GM23338 (cell line): ENCODE data around the gene CYRIA. TPM values are rescaled to one million over a fixed set of nuclear protein-coding genes. Genes with fewer than 3 reads are reported as not detected.

Experiments
- ATAC-seq: fragments of 200-7000 bp; cut with Tn5 transposase; 3 replicates; pipeline ENCODE4 v1.9.1; 2020
- DNase-seq: peaks from one replicate; pipeline ENCODE4 v3.0.0-alpha.2; 2015; ENCODE audit warnings: low spot score
- H2AFZ ChIP-seq: fragments of 200-600 bp; sonication (generic); 2 replicates; pipeline ENCODE4 v1.8.0; 2016; ENCODE audit warnings: antibody characterized with exemption, mild to moderate bottlenecking, moderate library complexity
- H3F3A ChIP-seq: fragments of 200-600 bp; sonication (generic); replicated peaks from 2 replicates; pipeline ENCODE4 v1.8.0; 2017; ENCODE audit warnings: antibody characterized with exemption, mixed run types, low read depth
- H3K27ac ChIP-seq: fragments of 200-600 bp; sonication (generic); 2 replicates; pipeline ENCODE4 v1.6.1; 2016; ENCODE audit warnings: low read depth
- H3K27me3 ChIP-seq: fragments of 200-600 bp; sonication (generic); 2 replicates; pipeline ENCODE4 v1.8.0; 2016; ENCODE audit warnings: mild to moderate bottlenecking, mixed run types, moderate library complexity; ENCODE audit not compliant: insufficient read depth
- H3K36me3 ChIP-seq: fragments of 200-600 bp; sonication (generic); 2 replicates; pipeline ENCODE4 v1.8.0; 2016; ENCODE audit warnings: mild to moderate bottlenecking; ENCODE audit not compliant: insufficient read depth
- H3K4me1 ChIP-seq: fragments of 200-600 bp; sonication (generic); 2 replicates; pipeline ENCODE4 v1.8.0; 2016; ENCODE audit warnings: mild to moderate bottlenecking, moderate library complexity; ENCODE audit not compliant: insufficient read depth
- H3K4me2 ChIP-seq: fragments of 200-600 bp; sonication (generic); 2 replicates; pipeline ENCODE4 v1.7.1; 2017; ENCODE audit warnings: mixed run types
- H3K4me3 ChIP-seq: fragments of 200-600 bp; sonication (generic); 2 replicates; pipeline ENCODE4 v1.6.1; 2016; ENCODE audit warnings: mixed run types
- H3K79me2 ChIP-seq: fragments of 200-600 bp; sonication (generic); replicated peaks from 2 replicates; pipeline ENCODE4 v1.8.0; 2017; ENCODE audit warnings: mild to moderate bottlenecking; ENCODE audit not compliant: insufficient read depth
- H3K9me2 ChIP-seq: fragments of 200-600 bp; sonication (generic); 2 replicates; pipeline ENCODE4 v1.8.0; 2017; ENCODE audit not compliant: insufficient read depth
- H4K20me1 ChIP-seq: fragments of 200-600 bp; sonication (generic); replicated peaks from 2 replicates; pipeline ENCODE4 v1.8.0; 2017; ENCODE audit warnings: mild to moderate bottlenecking; ENCODE audit not compliant: insufficient read depth
- H3K27ac Mint-ChIP-seq: 2 replicates; pipeline ENCODE4 v1.8.0; 2020; ENCODE audit warnings: inconsistent platforms, mild to moderate bottlenecking, moderate library complexity, mixed read lengths
- H3K27me3 Mint-ChIP-seq: 3 replicates; pipeline ENCODE4 v1.8.0; 2022; ENCODE audit warnings: low read depth, mild to moderate bottlenecking, moderate library complexity, mixed read lengths, inconsistent platforms; ENCODE audit not compliant: insufficient read depth, poor library complexity
- H3K36me3 Mint-ChIP-seq: 3 replicates; pipeline ENCODE4 v1.8.0; 2021; ENCODE audit warnings: low read depth, mild to moderate bottlenecking, inconsistent platforms, moderate library complexity, mixed read lengths
- H3K4me1 Mint-ChIP-seq: 3 replicates; pipeline ENCODE4 v1.8.0; 2020; ENCODE audit warnings: mild to moderate bottlenecking, inconsistent platforms, mixed read lengths
- H3K4me3 Mint-ChIP-seq: 3 replicates; pipeline ENCODE4 v1.8.0; 2021; ENCODE audit warnings: moderate library complexity, mild to moderate bottlenecking, inconsistent platforms, mixed read lengths
- H3K9me3 Mint-ChIP-seq: 3 replicates; pipeline ENCODE4 v1.8.0; 2020; ENCODE audit warnings: moderate library complexity, mild to moderate bottlenecking, inconsistent platforms, mixed read lengths
- CREB1 ChIP-seq: fragments of 250-450 bp; sonication (Bioruptor Pico); IDR thresholded peaks from 2 replicates; pipeline ENCODE4 v1.5.0; 2020; ENCODE audit warnings: low read depth, mild to moderate bottlenecking, moderate library complexity
- CTCF ChIP-seq, 2 experiments: fragments of 200-600 bp in 1 of 2; sonication (generic) in 1 of 2; conservative IDR thresholded peaks; 2 replicates each; pipeline versions ENCODE4 v1.5.1 to v1.6.1; 2016 to 2017; ENCODE audit warnings: antibody characterized with exemption in 2 of 2, low read depth in 2 of 2, mild to moderate bottlenecking in 2 of 2, moderate library complexity in 1 of 2
- ETS1 ChIP-seq: IDR thresholded peaks from 2 replicates; pipeline ENCODE4 v1.6.1; 2016; ENCODE audit warnings: antibody characterized with exemption
- EZH2 ChIP-seq: fragments of 200-600 bp; sonication (generic); IDR thresholded peaks from one replicate; pipeline ENCODE4 v1.8.0; 2017; ENCODE audit warnings: antibody characterized with exemption, mild to moderate bottlenecking, low read depth; ENCODE audit not compliant: unreplicated experiment
- EZH2phosphoT487 ChIP-seq: fragments of 200-600 bp; sonication (generic); IDR thresholded peaks from one replicate; pipeline ENCODE4 v1.8.1; 2018; ENCODE audit warnings: antibody characterized with exemption; ENCODE audit not compliant: unreplicated experiment
- JUNB ChIP-seq: IDR thresholded peaks from one replicate; pipeline ENCODE4 v1.6.1; 2016; ENCODE audit warnings: antibody characterized with exemption; ENCODE audit not compliant: unreplicated experiment
- NANOG ChIP-seq: IDR thresholded peaks from 2 replicates; pipeline ENCODE4 v1.6.1; 2016; ENCODE audit warnings: antibody characterized with exemption, borderline replicate concordance
- POLR2AphosphoS5 ChIP-seq: IDR thresholded peaks from 2 replicates; pipeline ENCODE4 v1.6.1; 2016; ENCODE audit warnings: antibody characterized with exemption, low read depth
- REST ChIP-seq: IDR thresholded peaks from one replicate; pipeline ENCODE4 v1.6.1; 2018; ENCODE audit warnings: antibody characterized with exemption; ENCODE audit not compliant: unreplicated experiment
- STAT1 ChIP-seq: IDR thresholded peaks from one replicate; pipeline ENCODE4 v1.6.1; 2016; ENCODE audit warnings: antibody characterized with exemption; ENCODE audit not compliant: unreplicated experiment
- ZNF114 ChIP-seq: fragments of 250-450 bp; sonication (Bioruptor Pico); IDR thresholded peaks from 2 replicates; pipeline ENCODE4 v1.5.0; 2020; ENCODE audit warnings: mild to moderate bottlenecking, moderate library complexity
- ZNF331 ChIP-seq: fragments of 250-450 bp; sonication (Bioruptor Pico); IDR thresholded peaks from 2 replicates; pipeline ENCODE4 v1.5.0; 2020; ENCODE audit warnings: low read depth, mild to moderate bottlenecking, moderate library complexity
- polyA plus RNA-seq: library from polyadenylated mRNA; unstranded; fragments of >200 nt; fragmentation: Nextera tagmentation; extraction: Ambion mirVana; gene quantifications from 2 replicates; pipeline ENCODE4 v1.2.1, GENCODE V29; 2016
- total RNA-seq: library from RNA; depleted of rRNA; stranded (reverse); fragments of >200 nt; shearing (Covaris generic); gene quantifications from 2 replicates; pipeline ENCODE4 v1.2.3, GENCODE V29; 2014

Gene CYRIA
- total and polyA plus RNA-seq, 2 experiments from 2014 or later: 3.0 to 5.3 TPM

- Histone ChIP-seq H3K9me2 (no peaks in the 10 kb centered on the region), H3K4me3 (no peak overlapping the region), H3K4me1 (no peaks in the 10 kb centered on the region), H3F3A (no peaks in the 10 kb centered on the region), H3K36me3 (no peaks in the 10 kb centered on the region), H3K27ac (no peak overlapping the region), H4K20me1 (no peaks in the 10 kb centered on the region), H3K79me2 (no peaks in the 10 kb centered on the region), H3K27me3 (no peaks in the 10 kb centered on the region), H3K4me2 (no peak overlapping the region), H2AFZ (no peak overlapping the region)
- no peak overlapping the region for H3K27ac Mint-ChIP-seq
- peaks cover 3% of the 10 kb centered on the region; the same call in 2 of the 3 replicates for H3K9me3 Mint-ChIP-seq
- DNase-seq: no peak
- H3K36me3 Mint-ChIP-seq: no peaks in the 10 kb centered on the region
- H3K4me3 Mint-ChIP-seq: no peak overlapping the region
- ATAC-seq: no peak
- H3K4me1 Mint-ChIP-seq: no peaks in the 10 kb centered on the region
- peaks cover 6% of the 10 kb centered on the region for H3K27me3 Mint-ChIP-seq
- TF ChIP-seq ETS1 (no peak), NANOG (no peak), CREB1 (no peak), REST (no peak), POLR2AphosphoS5 (no peak), EZH2phosphoT487 (no peak), EZH2 (no peak), ZNF114 (CRISPR knock-in tag) (no peak)
Measured at GRCh38 chr2:16684676-16685339, 19.2 kb upstream of the CYRIA start.

GRCh38 chr2:16683576-16683975, 17.9 kb upstream of the CYRIA start:
- Histone ChIP-seq H2AFZ (no peak overlapping the region), H3K36me3 (no peaks in the 10 kb centered on the region), H3K4me3 (no peak overlapping the region), H3F3A (no peaks in the 10 kb centered on the region), H3K27ac (no peak overlapping the region), H3K4me2 (no peak overlapping the region), H4K20me1 (no peaks in the 10 kb centered on the region), H3K27me3 (no peaks in the 10 kb centered on the region), H3K9me2 (no peaks in the 10 kb centered on the region), H3K4me1 (no peaks in the 10 kb centered on the region), H3K79me2 (no peaks in the 10 kb centered on the region)
- H3K4me1 Mint-ChIP-seq: no peaks in the 10 kb centered on the region
- ATAC-seq (no peak), DNase-seq (no peak)
- H3K27ac Mint-ChIP-seq: no peak overlapping the region
- H3K36me3 Mint-ChIP-seq: no peaks in the 10 kb centered on the region; the same call in 2 of the 3 replicates
- H3K9me3 Mint-ChIP-seq: peaks cover 7% of the 10 kb centered on the region; the same call in 2 of the 3 replicates
- H3K27me3 Mint-ChIP-seq: peaks cover 7% of the 10 kb centered on the region
- H3K4me3 Mint-ChIP-seq: no peak overlapping the region
- TF ChIP-seq REST (no peak), ZNF114 (CRISPR knock-in tag) (no peak), ZNF331 (no peak), JUNB (no peak), CTCF (conservative IDR thresholded peaks at IDR 0.05; ENCODE audit: low read depth in 2 of 2) (no peak), POLR2AphosphoS5 (no peak), ETS1 (no peak), NANOG (no peak), EZH2phosphoT487 (no peak), EZH2 (no peak), STAT1 (no peak), CREB1 (no peak)
